ENCODE data around the gene PTPRN2. TPM values are rescaled to one million over a fixed set of nuclear protein-coding genes. Genes with fewer than 3 reads are reported as not detected.

Gene PTPRN2
- total and polyA plus RNA-seq, 2 of the 13 experiments (the other 11 are each of a cell fraction or from before 2014, with no cell fraction given), result 2.5 to 24.2 TPM

DNA sequence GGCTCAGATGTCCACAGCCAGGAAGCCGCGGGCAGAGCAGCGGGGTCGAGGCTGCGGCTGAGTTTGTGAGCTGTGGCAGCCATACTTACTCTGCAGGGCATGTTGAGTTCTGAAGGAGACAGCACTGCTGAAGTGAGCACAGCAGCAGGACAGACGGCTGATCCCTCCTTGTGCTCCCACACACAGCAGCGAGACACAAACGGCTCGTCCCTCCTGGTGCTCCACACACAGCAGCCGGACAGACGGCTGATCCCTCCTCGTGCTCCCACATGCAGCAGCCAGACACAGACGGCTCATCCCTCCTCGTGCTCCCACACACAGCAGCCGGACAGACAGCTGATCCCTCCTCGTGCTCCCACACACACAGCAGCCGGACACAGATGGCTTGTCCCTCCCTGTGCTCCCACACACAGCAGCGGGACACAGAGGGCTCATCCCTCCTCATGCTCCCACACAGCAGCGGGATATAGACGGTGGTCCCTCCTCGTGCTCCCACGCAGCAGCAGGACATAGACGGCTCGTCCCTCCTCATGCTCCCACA, 305.1 kb downstream of the PTPRN2 start:
- H3K36me3 ChIP-seq (replicated peaks in 1 of 2; ENCODE audit: control insufficient read depth in 1 of 2, insufficient read depth in 2 of 2, low read length in 2 of 2), result no peaks in the 10 kb centered on the region
- TF ChIP-seq ZNF263 (CRISPR knock-in tag; IDR thresholded peaks at IDR 0.05) (peak; percentile 67; the same call in 1 of the 2 replicates), ZNF329 (CRISPR knock-in tag; IDR thresholded peaks at IDR 0.05; ENCODE audit: low read depth) (no peak), AGO1 (IDR thresholded peaks at IDR 0.05; ENCODE audit: low read depth, low read length, poor library complexity, severe bottlenecking) (no peak), ZFYVE20 (CRISPR knock-in tag; IDR thresholded peaks at IDR 0.05; ENCODE audit: borderline replicate concordance, low read depth) (no peak), TP53 (CRISPR knock-in tag; conservative IDR thresholded peaks at IDR 0.05) (no peak), GFI1 (CRISPR knock-in tag; IDR thresholded peaks at IDR 0.05; ENCODE audit: borderline replicate concordance) (no peak)
- intact Hi-C loops (cut with micrococcal nuclease; ENCODE audit: unreplicated experiment), result no loop called here
- H3K4me3 ChIP-seq (replicated peaks in 1 of 3; ENCODE audit: insufficient read depth in 1 of 3, low read depth in 2 of 3, low read length in 3 of 3), result no peak overlapping the region
- no peak overlapping the region for H2AFZ ChIP-seq (ENCODE audit: low read length)
- in situ Hi-C loops (cut with HindIII; ENCODE audit: extremely low pct_ligation_motif_present, low pct_unique_long_range_greater_than_20kb), result no loop called here
- H3K4me1 ChIP-seq (ENCODE audit: insufficient read depth, low read length), result no peaks in the 10 kb centered on the region
- no peaks in the 10 kb centered on the region for H3K27me3 ChIP-seq (ENCODE audit: control insufficient read depth in 1 of 2, insufficient read depth in 2 of 2, low read length in 2 of 2)
- no TSS peak for BruUV-seq (replicated peaks)
- ATAC-seq (no peak), FAIRE-seq (no peak), DNase-seq (ENCODE audit: low spot score) (no peak)
- H4K20me1 ChIP-seq (ENCODE audit: insufficient read depth, low read length), result peaks cover 4% of the 10 kb centered on the region; the same call in 1 of the 2 replicates
- no peaks in the 10 kb centered on the region for H3K9me3 ChIP-seq (ENCODE audit: low read length)
- 89% methylated on average over 20 of the region's 24 CpGs for WGBS (ENCODE audit: low lambda C conversion rate)
- ChIA-PET CTCF (ENCODE audit: low intra/inter-chr PET ratio, low total read pairs) (no interaction called here), POLR2A (no interaction called here)
- H3K27ac ChIP-seq (ENCODE audit: extremely low read length, insufficient read depth, low read length), result no peak overlapping the region
- no peak overlapping the region for H3K4me2 ChIP-seq (ENCODE audit: low read depth, low read length)
- H3K9ac ChIP-seq (ENCODE audit: insufficient read depth, low read depth, low read length), result no peak overlapping the region
- H3K79me2 ChIP-seq (ENCODE audit: insufficient read depth, low read length), result no peaks in the 10 kb centered on the region

DNA sequence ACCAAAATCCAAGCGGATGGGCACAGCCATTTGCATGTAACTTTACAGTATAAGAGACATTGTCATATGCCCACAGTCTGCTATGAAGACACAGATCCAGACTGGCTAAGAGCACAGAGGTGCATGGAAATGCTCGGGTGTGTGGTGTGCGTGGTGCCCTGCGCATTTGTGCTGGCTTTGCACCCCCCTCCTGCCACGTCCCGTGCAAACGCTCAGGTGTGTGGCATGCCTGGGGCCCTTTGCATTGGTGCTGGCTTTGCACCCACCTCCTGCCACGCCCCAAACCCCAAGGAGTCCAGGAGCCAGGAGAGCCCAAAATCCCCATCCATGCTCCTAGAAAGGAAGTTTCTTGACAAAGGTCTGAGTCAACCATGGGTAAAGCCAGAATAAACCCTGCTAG, 306.2 kb downstream of the PTPRN2 start:
- no peak for ATAC-seq
- H3K79me2 ChIP-seq (ENCODE audit: insufficient read depth, low read length), result no peaks in the 10 kb centered on the region
- DNase-seq (ENCODE audit: low spot score), result no peak
- H3K27me3 ChIP-seq (ENCODE audit: control insufficient read depth in 1 of 2, insufficient read depth in 2 of 2, low read length in 2 of 2), result no peaks in the 10 kb centered on the region
- BruUV-seq (replicated peaks), result no TSS peak
- H3K4me3 ChIP-seq (replicated peaks in 1 of 3; ENCODE audit: insufficient read depth in 1 of 3, low read depth in 2 of 3, low read length in 3 of 3), result no peak overlapping the region
- no peak overlapping the region for H2AFZ ChIP-seq (ENCODE audit: low read length)
- ChIA-PET CTCF (ENCODE audit: low intra/inter-chr PET ratio, low total read pairs) (no interaction called here), POLR2A (no interaction called here)
- H3K9me3 ChIP-seq (ENCODE audit: low read length), result no peaks in the 10 kb centered on the region
- no peak overlapping the region for H3K27ac ChIP-seq (ENCODE audit: extremely low read length, insufficient read depth, low read length)
- 85% methylated on average over 7 of the region's 8 CpGs for WGBS (ENCODE audit: low lambda C conversion rate)
- H3K4me1 ChIP-seq (ENCODE audit: insufficient read depth, low read length), result no peaks in the 10 kb centered on the region
- H3K9ac ChIP-seq (ENCODE audit: insufficient read depth, low read depth, low read length), result no peak overlapping the region
- H3K36me3 ChIP-seq (replicated peaks in 1 of 2; ENCODE audit: control insufficient read depth in 1 of 2, insufficient read depth in 2 of 2, low read length in 2 of 2), result no peaks in the 10 kb centered on the region
- H3K4me2 ChIP-seq (ENCODE audit: low read depth, low read length), result no peak overlapping the region
- H4K20me1 ChIP-seq (ENCODE audit: insufficient read depth, low read length), result peaks cover 4% of the 10 kb centered on the region; the same call in 1 of the 2 replicates
- in situ Hi-C loops (cut with HindIII; ENCODE audit: extremely low pct_ligation_motif_present, low pct_unique_long_range_greater_than_20kb), result no loop called here
- intact Hi-C loops (cut with micrococcal nuclease; ENCODE audit: unreplicated experiment), result no loop called here
- no peak for FAIRE-seq
- no peak for TF ChIP-seq ZNF768 (CRISPR knock-in tag; IDR thresholded peaks at IDR 0.05)
- TF ChIP-seq ZFP91 (CRISPR knock-in tag; IDR thresholded peaks at IDR 0.05; ENCODE audit: borderline replicate concordance), result no peak
- no peak for TF ChIP-seq ZMYM4 (CRISPR knock-in tag; IDR thresholded peaks at IDR 0.05)
- TF ChIP-seq, protein P1, sequence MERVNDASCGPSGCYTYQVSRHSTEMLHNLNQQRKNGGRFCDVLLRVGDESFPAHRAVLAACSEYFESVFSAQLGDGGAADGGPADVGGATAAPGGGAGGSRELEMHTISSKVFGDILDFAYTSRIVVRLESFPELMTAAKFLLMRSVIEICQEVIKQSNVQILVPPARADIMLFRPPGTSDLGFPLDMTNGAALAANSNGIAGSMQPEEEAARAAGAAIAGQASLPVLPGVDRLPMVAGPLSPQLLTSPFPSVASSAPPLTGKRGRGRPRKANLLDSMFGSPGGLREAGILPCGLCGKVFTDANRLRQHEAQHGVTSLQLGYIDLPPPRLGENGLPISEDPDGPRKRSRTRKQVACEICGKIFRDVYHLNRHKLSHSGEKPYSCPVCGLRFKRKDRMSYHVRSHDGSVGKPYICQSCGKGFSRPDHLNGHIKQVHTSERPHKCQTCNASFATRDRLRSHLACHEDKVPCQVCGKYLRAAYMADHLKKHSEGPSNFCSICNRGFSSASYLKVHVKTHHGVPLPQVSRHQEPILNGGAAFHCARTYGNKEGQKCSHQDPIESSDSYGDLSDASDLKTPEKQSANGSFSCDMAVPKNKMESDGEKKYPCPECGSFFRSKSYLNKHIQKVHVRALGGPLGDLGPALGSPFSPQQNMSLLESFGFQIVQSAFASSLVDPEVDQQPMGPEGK (CRISPR knock-in tag; IDR thresholded peaks at IDR 0.05), result no peak
- TF ChIP-seq RFXAP (CRISPR knock-in tag; IDR thresholded peaks at IDR 0.05; ENCODE audit: borderline replicate concordance), result no peak
- TF ChIP-seq, protein P2, sequence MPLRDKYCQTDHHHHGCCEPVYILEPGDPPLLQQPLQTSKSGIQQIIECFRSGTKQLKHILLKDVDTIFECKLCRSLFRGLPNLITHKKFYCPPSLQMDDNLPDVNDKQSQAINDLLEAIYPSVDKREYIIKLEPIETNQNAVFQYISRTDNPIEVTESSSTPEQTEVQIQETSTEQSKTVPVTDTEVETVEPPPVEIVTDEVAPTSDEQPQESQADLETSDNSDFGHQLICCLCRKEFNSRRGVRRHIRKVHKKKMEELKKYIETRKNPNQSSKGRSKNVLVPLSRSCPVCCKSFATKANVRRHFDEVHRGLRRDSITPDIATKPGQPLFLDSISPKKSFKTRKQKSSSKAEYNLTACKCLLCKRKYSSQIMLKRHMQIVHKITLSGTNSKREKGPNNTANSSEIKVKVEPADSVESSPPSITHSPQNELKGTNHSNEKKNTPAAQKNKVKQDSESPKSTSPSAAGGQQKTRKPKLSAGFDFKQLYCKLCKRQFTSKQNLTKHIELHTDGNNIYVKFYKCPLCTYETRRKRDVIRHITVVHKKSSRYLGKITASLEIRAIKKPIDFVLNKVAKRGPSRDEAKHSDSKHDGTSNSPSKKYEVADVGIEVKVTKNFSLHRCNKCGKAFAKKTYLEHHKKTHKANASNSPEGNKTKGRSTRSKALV (CRISPR knock-in tag; IDR thresholded peaks at IDR 0.05), result no peak
